Glutamatergic neuron (in vitro differentiated cells): ENCODE measurements around the gene SLC43A2. TPM values are rescaled to one million over a fixed set of nuclear protein-coding genes. Genes with fewer than 3 reads are reported as not detected.

Experiments used
- DNase-seq: peaks from one replicate; pipeline ENCODE4 v3.0.0; 2022
- H3K27ac Mint-ChIP-seq: one replicate; pipeline ENCODE4 v1.8.0; 2020; ENCODE audit warnings: mild to moderate bottlenecking, mixed read lengths, inconsistent platforms; ENCODE audit not compliant: unreplicated experiment
- H3K27me3 Mint-ChIP-seq: one replicate; pipeline ENCODE4 v1.8.0; 2020; ENCODE audit warnings: mild to moderate bottlenecking, moderate library complexity, mixed read lengths, inconsistent platforms; ENCODE audit not compliant: unreplicated experiment
- H3K36me3 Mint-ChIP-seq: one replicate; pipeline ENCODE4 v1.8.0; 2020; ENCODE audit warnings: mild to moderate bottlenecking, mixed read lengths, inconsistent platforms; ENCODE audit not compliant: unreplicated experiment
- H3K4me1 Mint-ChIP-seq: one replicate; pipeline ENCODE4 v1.8.0; 2020; ENCODE audit warnings: mild to moderate bottlenecking, low read depth, mixed read lengths, inconsistent platforms; ENCODE audit not compliant: unreplicated experiment
- H3K4me3 Mint-ChIP-seq: one replicate; pipeline ENCODE4 v1.8.0; 2020; ENCODE audit warnings: mild to moderate bottlenecking, mixed read lengths, inconsistent platforms; ENCODE audit not compliant: unreplicated experiment
- H3K9me3 Mint-ChIP-seq: one replicate; pipeline ENCODE4 v1.8.0; 2020; ENCODE audit warnings: mild to moderate bottlenecking, moderate library complexity, mixed read lengths, inconsistent platforms; ENCODE audit not compliant: unreplicated experiment
- total RNA-seq: library from RNA; stranded (reverse); fragmentation: NEBNext Ultra II Directional; extraction: Animal tissue kit (Norgen Biotek cat#: 25700); gene quantifications from one replicate; pipeline ENCODE4 v1.2.1, GENCODE V29; 2021; ENCODE audit not compliant: unreplicated experiment
- TF ChIP-seq, protein P1 (sequence below): fragments of 200-600 bp; sonication (generic); IDR thresholded peaks from one replicate; pipeline ENCODE4 v1.5.0; 2021; ENCODE audit not compliant: partially characterized antibody, unreplicated experiment

Gene SLC43A2
- total RNA-seq, 1 donor from 2014 or later, result 31.3 TPM

DNA sequence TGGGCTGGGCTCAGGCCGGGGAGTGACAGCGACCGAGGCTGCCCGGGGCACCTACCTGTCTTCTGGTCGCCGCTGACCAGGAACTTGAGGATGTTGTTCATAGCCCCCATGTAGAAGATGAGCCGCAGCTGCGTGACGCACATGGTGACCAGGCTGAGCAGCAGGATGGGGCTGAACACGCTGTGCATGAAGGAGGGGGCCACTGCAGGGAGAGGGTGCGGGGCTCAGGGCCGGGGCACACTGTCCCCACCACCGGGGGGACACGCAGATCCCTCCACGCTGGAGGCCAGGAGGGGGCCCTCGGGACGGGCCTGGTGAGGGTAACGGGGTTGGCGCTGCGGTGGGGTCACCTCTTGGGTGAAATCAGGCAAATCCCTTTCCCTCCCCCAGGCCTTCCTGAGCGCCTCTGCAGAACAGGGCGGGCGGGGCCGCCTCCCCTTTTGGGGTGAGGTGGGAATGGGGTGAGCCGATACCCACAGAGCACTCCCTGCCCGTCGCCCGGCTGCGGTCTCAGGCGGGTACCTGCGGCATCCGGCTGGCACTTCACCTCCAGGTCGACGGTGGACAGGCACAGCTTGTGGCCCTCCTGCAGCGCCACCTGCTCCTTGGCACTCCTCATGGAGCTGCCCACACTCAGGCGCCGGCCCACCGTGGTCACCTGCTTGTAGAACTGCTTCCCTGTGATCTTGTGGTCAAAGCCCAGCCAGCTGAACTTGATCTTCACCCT, 37.7 kb downstream of the SLC43A2 start:
- H3K36me3 Mint-ChIP-seq, result no peaks in the 10 kb centered on the region
- TF ChIP-seq, protein P1, sequence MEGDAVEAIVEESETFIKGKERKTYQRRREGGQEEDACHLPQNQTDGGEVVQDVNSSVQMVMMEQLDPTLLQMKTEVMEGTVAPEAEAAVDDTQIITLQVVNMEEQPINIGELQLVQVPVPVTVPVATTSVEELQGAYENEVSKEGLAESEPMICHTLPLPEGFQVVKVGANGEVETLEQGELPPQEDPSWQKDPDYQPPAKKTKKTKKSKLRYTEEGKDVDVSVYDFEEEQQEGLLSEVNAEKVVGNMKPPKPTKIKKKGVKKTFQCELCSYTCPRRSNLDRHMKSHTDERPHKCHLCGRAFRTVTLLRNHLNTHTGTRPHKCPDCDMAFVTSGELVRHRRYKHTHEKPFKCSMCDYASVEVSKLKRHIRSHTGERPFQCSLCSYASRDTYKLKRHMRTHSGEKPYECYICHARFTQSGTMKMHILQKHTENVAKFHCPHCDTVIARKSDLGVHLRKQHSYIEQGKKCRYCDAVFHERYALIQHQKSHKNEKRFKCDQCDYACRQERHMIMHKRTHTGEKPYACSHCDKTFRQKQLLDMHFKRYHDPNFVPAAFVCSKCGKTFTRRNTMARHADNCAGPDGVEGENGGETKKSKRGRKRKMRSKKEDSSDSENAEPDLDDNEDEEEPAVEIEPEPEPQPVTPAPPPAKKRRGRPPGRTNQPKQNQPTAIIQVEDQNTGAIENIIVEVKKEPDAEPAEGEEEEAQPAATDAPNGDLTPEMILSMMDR, result no peak
- no peak for DNase-seq
- H3K27ac Mint-ChIP-seq, result no peak overlapping the region
- peaks cover 2% of the 10 kb centered on the region for H3K27me3 Mint-ChIP-seq
- no peaks in the 10 kb centered on the region for H3K4me1 Mint-ChIP-seq
- H3K9me3 Mint-ChIP-seq, result peaks cover 5% of the 10 kb centered on the region
- H3K4me3 Mint-ChIP-seq, result no peak overlapping the region

DNA sequence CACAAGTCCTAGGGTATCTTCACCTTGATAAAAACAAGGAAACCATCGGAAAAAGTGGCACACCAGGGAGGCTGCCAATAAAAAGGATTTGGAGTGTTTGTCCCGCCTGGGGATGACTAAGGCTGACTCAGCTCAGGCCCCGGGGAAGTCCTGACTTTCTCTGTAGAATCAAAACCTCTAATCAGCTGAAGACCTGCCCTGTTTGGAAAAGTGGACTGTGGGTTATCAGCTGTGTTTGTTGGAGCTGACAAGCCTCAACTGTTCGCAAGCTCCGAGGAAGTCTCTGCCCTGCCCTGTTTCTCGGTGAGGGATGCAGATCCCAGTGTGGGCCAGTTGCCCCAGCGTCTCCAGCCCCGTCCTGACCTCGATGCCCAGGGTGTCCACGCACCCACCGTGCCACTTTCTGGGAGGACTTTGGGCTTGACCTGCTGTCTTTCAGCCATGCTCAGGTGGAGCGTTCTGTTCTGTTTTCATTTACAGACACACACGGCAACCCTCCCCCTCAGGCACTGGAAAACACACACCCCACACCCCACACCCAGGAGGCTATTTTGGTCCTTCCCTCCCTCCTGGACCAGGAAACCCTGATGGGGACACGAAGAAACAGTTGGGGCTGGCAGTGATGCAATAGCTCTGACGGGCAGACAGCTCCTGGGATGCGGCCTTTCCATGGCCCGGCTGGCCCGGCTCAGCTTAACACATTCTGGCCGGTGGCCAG, 38.4 kb downstream of the SLC43A2 start:
- H3K36me3 Mint-ChIP-seq, result no peaks in the 10 kb centered on the region
- no peaks in the 10 kb centered on the region for H3K4me1 Mint-ChIP-seq
- H3K4me3 Mint-ChIP-seq, result no peak overlapping the region
- TF ChIP-seq, protein P1, result no peak
- H3K27ac Mint-ChIP-seq, result no peak overlapping the region
- H3K27me3 Mint-ChIP-seq, result peaks cover 2% of the 10 kb centered on the region
- DNase-seq, result no peak
- peaks cover 6% of the 10 kb centered on the region for H3K9me3 Mint-ChIP-seq

DNA sequence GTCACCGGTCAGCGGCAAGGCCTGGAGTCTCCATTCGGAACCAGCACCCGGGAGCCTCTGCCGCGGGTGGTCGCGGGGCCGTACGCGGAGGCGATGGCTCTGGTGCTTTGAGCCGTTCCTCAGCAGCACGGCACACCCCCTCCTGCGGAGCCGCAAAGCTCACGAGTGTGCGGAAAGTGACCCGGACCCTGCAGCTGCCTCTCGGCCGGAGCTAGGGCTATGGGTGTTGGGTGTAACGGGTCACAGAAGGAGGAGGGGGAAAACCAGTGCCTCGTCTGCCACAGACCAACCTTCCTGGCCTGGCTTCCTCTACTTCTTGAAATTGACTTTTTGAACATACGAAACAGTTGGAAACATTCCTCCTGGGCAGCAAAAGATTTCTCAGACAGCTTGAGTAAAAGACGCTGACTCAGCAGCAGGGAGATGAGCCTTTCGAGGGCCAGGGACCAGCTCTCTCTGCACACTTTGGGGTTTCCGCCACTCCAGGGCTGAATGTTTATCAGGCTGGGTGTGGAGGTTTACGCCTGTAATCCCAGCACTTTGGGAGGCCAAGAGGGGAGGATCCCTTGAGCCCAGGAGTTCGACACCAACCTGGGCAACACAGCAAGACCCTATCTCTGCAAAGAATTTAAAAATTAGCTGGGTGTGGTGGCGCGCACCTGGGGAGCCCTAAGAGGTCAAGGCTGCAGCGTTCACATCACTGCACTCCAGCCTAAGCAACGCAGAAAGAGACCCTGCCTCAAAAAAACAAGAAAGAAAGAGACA, 39.6 kb downstream of the SLC43A2 start:
- Mint-ChIP-seq H3K4me1 (no peaks in the 10 kb centered on the region), H3K36me3 (no peaks in the 10 kb centered on the region), H3K9me3 (peaks cover 6% of the 10 kb centered on the region), H3K4me3 (no peak overlapping the region), H3K27ac (no peak overlapping the region), H3K27me3 (peaks cover 2% of the 10 kb centered on the region)
- TF ChIP-seq, protein P1, result no peak
- no peak for DNase-seq

DNA sequence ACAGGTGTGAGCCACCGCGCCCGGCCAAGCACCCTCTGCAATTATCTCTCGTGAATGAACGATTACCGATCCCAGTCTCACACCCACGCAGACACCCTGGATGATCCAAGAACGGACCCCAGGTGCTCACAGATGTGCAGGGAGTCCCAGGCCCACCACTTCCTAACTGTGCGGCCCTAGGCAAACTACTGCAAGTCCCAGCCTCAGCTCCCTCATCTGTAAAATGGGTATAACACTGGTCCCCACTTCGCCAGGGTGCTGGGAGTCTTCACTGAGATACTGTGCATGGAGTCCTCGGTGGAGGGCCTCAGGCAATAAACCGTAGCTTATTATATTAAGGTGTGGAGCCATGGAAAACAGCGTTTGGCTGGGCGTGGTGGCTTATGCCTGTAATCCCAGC, 44.5 kb downstream of the SLC43A2 start:
- Mint-ChIP-seq H3K27me3 (peaks cover 5% of the 10 kb centered on the region), H3K36me3 (no peaks in the 10 kb centered on the region), H3K4me1 (peaks cover 3% of the 10 kb centered on the region), H3K9me3 (peaks cover 3% of the 10 kb centered on the region), H3K27ac (no peak overlapping the region), H3K4me3 (no peak overlapping the region)
- no peak for DNase-seq
- TF ChIP-seq, protein P1, result no peak
